ENCODE data around the gene AKAP1. TPM values are rescaled to one million over a fixed set of nuclear protein-coding genes. Genes with fewer than 3 reads are reported as not detected.

AKAP1 gene
- total RNA-seq, 6 experiments from 2014 or later: 31.2 to 58.5 (median 43.1) TPM

- DNase-seq (no peak), ATAC-seq (no peak)
- Histone ChIP-seq H3K27ac (no peak overlapping the region), H3K4me3 (no peak overlapping the region), H3K36me3 (no peaks in the 10 kb centered on the region), H3K4me1 (peaks cover 0 to 5% (median 0%) of the 10 kb centered on the region in 4 donors), H3K27me3 (no peaks in the 10 kb centered on the region), H3K9me3 (no peaks in the 10 kb centered on the region)
- 77% methylated on average over 2 of the region's 2 CpGs for WGBS (ENCODE audit: insufficient coverage, low coverage, low lambda C conversion rate, missing lambda C conversion rate)
- intact Hi-C loops (cut with DNase I): no loop called here
- TF ChIP-seq CTCF (IDR thresholded peaks at IDR 0.05): no peak
- TF ChIP-seq POLR2A (IDR thresholded peaks at IDR 0.05): no peak
These were observed 4.3 kb upstream of the AKAP1 start for GRCh38 chr17:57080718-57081117.

GRCh38 chr17:57082441-57082840 lies 2.6 kb upstream of the AKAP1 start:
- no peak overlapping the region for H3K27ac ChIP-seq
- no peak for DNase-seq
- no peaks in the 10 kb centered on the region for H3K9me3 ChIP-seq
- 80% methylated on average over 2 of the region's 2 CpGs for WGBS (ENCODE audit: insufficient coverage, low coverage, low lambda C conversion rate, missing lambda C conversion rate)
- ATAC-seq: no peak
- no peaks in the 10 kb centered on the region for H3K27me3 ChIP-seq
- no peak overlapping the region for H3K4me3 ChIP-seq
- no peak for TF ChIP-seq CTCF (IDR thresholded peaks at IDR 0.05)
- no peak for TF ChIP-seq POLR2A (IDR thresholded peaks at IDR 0.05)
- intact Hi-C loops (cut with DNase I): no loop called here
- H3K4me1 ChIP-seq: peaks cover 0 to 15% (median 6%) of the 10 kb centered on the region in 4 donors
- H3K36me3 ChIP-seq: no peaks in the 10 kb centered on the region

- no peak for TF ChIP-seq POLR2A (IDR thresholded peaks at IDR 0.05)
- no peak for TF ChIP-seq CTCF (IDR thresholded peaks at IDR 0.05)
- Histone ChIP-seq H3K27me3 (no peaks in the 10 kb centered on the region), H3K36me3 (no peaks in the 10 kb centered on the region), H3K4me1 (peaks cover 0 to 31% (median 11%) of the 10 kb centered on the region in 4 donors), H3K4me3 (peak overlapping the region; percentile 60 to 93 (median 78)), H3K9me3 (no peaks in the 10 kb centered on the region), H3K27ac (peak overlapping the region; percentile 78 to 88 (median 83))
- 0% methylated on average over 6 of the region's 7 CpGs for WGBS (ENCODE audit: insufficient coverage, low coverage, low lambda C conversion rate, missing lambda C conversion rate)
- intact Hi-C loops (cut with DNase I): no loop called here
- DNase-seq (no peak), ATAC-seq (no peak)
These were observed 665 bp upstream of the AKAP1 start for GRCh38 chr17:57084361-57084801.

- Histone ChIP-seq H3K4me1 (peaks cover 0 to 41% (median 15%) of the 10 kb centered on the region in 4 donors), H3K36me3 (no peaks in the 10 kb centered on the region), H3K27me3 (no peaks in the 10 kb centered on the region), H3K9me3 (no peaks in the 10 kb centered on the region), H3K4me3 (peak overlapping the region; percentile 78 to 93 (median 78)), H3K27ac (peak overlapping the region; percentile 66 to 88 (median 76))
- TF ChIP-seq CTCF (IDR thresholded peaks at IDR 0.05) (peak in 2 of 4 donors; percentile 2 to 5), POLR2A (IDR thresholded peaks at IDR 0.05) (no peak)
- 0% methylated on average over 26 of the region's 75 CpGs for WGBS (ENCODE audit: insufficient coverage, low coverage, low lambda C conversion rate, missing lambda C conversion rate)
- ATAC-seq: peak; percentile 58 to 77 (median 72)
- intact Hi-C loops (cut with DNase I): no loop called here
- DNase-seq: peak; percentile 87 to 95 (median 93)
These were observed 512 bp downstream of the AKAP1 start for GRCh38 chr17:57085448-57086068.

Measured in right lobe of liver (tissue), 6 donors.